ENCODE measurements around the gene NOTCH4. TPM values are rescaled to one million over a fixed set of nuclear protein-coding genes. Genes with fewer than 3 reads are reported as not detected.
"Not testable (repeated sequence)": the region's sequence is repeated elsewhere in the genome, so short reads cannot be mapped to it uniquely, and the experiment has no call there.

The NOTCH4 gene
- total RNA-seq, 1 donor from 2014 or later = 4.7 TPM

- peak; percentile 45 for TF ChIP-seq CTCF (IDR thresholded peaks at IDR 0.05; ENCODE audit: unreplicated experiment)
- H3K4me3 Mint-ChIP-seq (ENCODE audit: low read depth) = peak overlapping the region; percentile 93
- peak; percentile 100 for DNase-seq (ENCODE audit: low spot score, unreplicated experiment)
- H3K4me1 Mint-ChIP-seq (ENCODE audit: low read depth) = peaks cover 26% of the 10 kb centered on the region
- peak overlapping the region; percentile 100 for H3K27ac Mint-ChIP-seq
- H3K9me3 Mint-ChIP-seq (ENCODE audit: low read depth) = no peaks in the 10 kb centered on the region
- H3K36me3 Mint-ChIP-seq (ENCODE audit: insufficient read depth) = no peaks in the 10 kb centered on the region
- H3K27me3 Mint-ChIP-seq = no peaks in the 10 kb centered on the region
Measured at GRCh38 chr6:32195652-32195901, 28.3 kb downstream of the NOTCH4 start.

- no peaks in the 10 kb centered on the region for H3K27me3 Mint-ChIP-seq
- peak overlapping the region; percentile 93 for H3K4me3 Mint-ChIP-seq (ENCODE audit: low read depth)
- no peaks in the 10 kb centered on the region for H3K9me3 Mint-ChIP-seq (ENCODE audit: low read depth)
- TF ChIP-seq CTCF (IDR thresholded peaks at IDR 0.05; ENCODE audit: unreplicated experiment) = peak; percentile 46
- peaks cover 31% of the 10 kb centered on the region for H3K4me1 Mint-ChIP-seq (ENCODE audit: low read depth)
- DNase-seq (ENCODE audit: low spot score, unreplicated experiment) = no peak
- no peaks in the 10 kb centered on the region for H3K36me3 Mint-ChIP-seq (ENCODE audit: insufficient read depth)
- H3K27ac Mint-ChIP-seq = peak overlapping the region; percentile 99
Measured at GRCh38 chr6:32194825-32195651, 28.8 kb downstream of the NOTCH4 start.

GRCh38 chr6:32194388-32194787 is 29.5 kb downstream of the NOTCH4 start:
- TF ChIP-seq CTCF (IDR thresholded peaks at IDR 0.05; ENCODE audit: unreplicated experiment) = no peak
- DNase-seq (ENCODE audit: low spot score, unreplicated experiment) = no peak
- Mint-ChIP-seq H3K27ac (peak overlapping the region; percentile 99), H3K4me1 (ENCODE audit: low read depth) (peaks cover 31% of the 10 kb centered on the region), H3K9me3 (ENCODE audit: low read depth) (no peaks in the 10 kb centered on the region), H3K36me3 (ENCODE audit: insufficient read depth) (no peaks in the 10 kb centered on the region), H3K27me3 (no peaks in the 10 kb centered on the region), H3K4me3 (ENCODE audit: low read depth) (no peak overlapping the region)

- not testable (repeated sequence) for H3K27me3 Mint-ChIP-seq; H3K36me3 Mint-ChIP-seq (ENCODE audit: insufficient read depth); H3K4me3 Mint-ChIP-seq (ENCODE audit: low read depth); DNase-seq (ENCODE audit: low spot score, unreplicated experiment); H3K9me3 Mint-ChIP-seq (ENCODE audit: low read depth)
- Mint-ChIP-seq H3K27ac (peak overlapping the region; percentile 37), H3K4me1 (ENCODE audit: low read depth) (peaks cover 43% of the 10 kb centered on the region)
Measured at GRCh38 chr6:32193096-32193495, 30.8 kb downstream of the NOTCH4 start.

GRCh38 chr6:32192608-32193039 is 31.2 kb downstream of the NOTCH4 start, which contains the start of gene GPSM3:
GPSM3 (minus strand) TSS chr6:32192643; CDS start chr6:32192513, 130 bp downstream.
- Mint-ChIP-seq H3K4me1 (ENCODE audit: low read depth) (peaks cover 44% of the 10 kb centered on the region), H3K36me3 (ENCODE audit: insufficient read depth) (peaks cover under 1% of the 10 kb centered on the region), H3K9me3 (ENCODE audit: low read depth) (no peaks in the 10 kb centered on the region), H3K27me3 (no peaks in the 10 kb centered on the region), H3K27ac (peak within 1 kb of the TSS; percentile 74), H3K4me3 (ENCODE audit: low read depth) (peak within 1 kb of the TSS; percentile 24)
- no peak for TF ChIP-seq CTCF (IDR thresholded peaks at IDR 0.05; ENCODE audit: unreplicated experiment)
- DNase-seq (ENCODE audit: low spot score, unreplicated experiment) = no peak

Data from progenitor cell of endocrine pancreas (in vitro differentiated cells).